ENCODE results near the gene CLCNKA. TPM values are rescaled to one million over a fixed set of nuclear protein-coding genes. Genes with fewer than 3 reads are reported as not detected.
"Not testable (repeated sequence)": the region's sequence is repeated elsewhere in the genome, so short reads cannot be mapped to it uniquely, and the experiment has no call there.

The CLCNKA gene
- total and polyA plus RNA-seq, 7 experiments from 2014 or later = not detected

DNA sequence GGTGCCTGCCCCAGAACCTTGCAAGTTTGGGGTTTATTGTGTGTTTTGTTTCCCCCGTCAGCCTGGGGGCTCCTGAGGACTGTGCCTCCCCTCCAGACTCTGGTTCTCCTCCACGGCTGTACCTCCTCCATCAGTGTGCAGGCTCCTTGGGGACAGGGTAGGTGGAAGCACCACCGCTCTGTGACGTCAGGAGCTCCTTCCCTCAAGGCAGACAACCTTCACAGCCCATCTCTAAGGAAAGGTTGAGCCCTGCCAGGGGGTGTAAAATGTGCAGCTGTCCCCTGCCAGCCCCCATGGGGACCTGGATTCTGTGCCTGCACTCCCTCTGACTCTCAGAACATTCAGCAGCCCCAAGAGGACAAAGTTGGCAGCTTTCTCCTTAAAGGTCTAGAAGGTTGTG lies 3.5 kb upstream of the CLCNKA start:
- H3K27ac Mint-ChIP-seq = no peak overlapping the region
- H3K4me1 ChIP-seq (ENCODE audit: control insufficient read depth in 2 of 2, insufficient read depth in 2 of 2, low read length in 2 of 2) = no peaks in the 10 kb centered on the region
- no peak overlapping the region for H3K4me3 ChIP-seq (ENCODE audit: low read length)
- POLR2A ChIA-PET = no interaction called here
- CTCF ChIA-PET = interaction anchor here (0.6 kb wide), 1 partner anchor 406 kb away, joined by 3 read pairs; no protein-coding TSS in a partner anchor
- no peaks in the 10 kb centered on the region for H3K9me3 ChIP-seq (ENCODE audit: control insufficient read depth in 2 of 3, low read length in 3 of 3)
- DNase-seq (no peak), ATAC-seq (no peak)
- no peaks in the 10 kb centered on the region for H3K36me3 ChIP-seq (ENCODE audit: control insufficient read depth in 2 of 3, insufficient read depth in 3 of 3, low read length in 3 of 3)
- peaks cover 0 to 2% (median 0%) of the 10 kb centered on the region in 7 donors for H3K4me1 Mint-ChIP-seq
- intact Hi-C loops (cut with micrococcal nuclease) = no loop called here
- peaks cover 0 to 2% (median 0%) of the 10 kb centered on the region in 11 donors for H3K9me3 Mint-ChIP-seq
- H3K36me3 Mint-ChIP-seq = no peaks in the 10 kb centered on the region
- H3K27ac ChIP-seq (ENCODE audit: low read depth, low read length) = no peak overlapping the region
- no peaks in the 10 kb centered on the region for H3K27me3 ChIP-seq (ENCODE audit: control insufficient read depth in 2 of 2, insufficient read depth in 2 of 2, low read length in 2 of 2)
- no peak overlapping the region for H3K4me3 Mint-ChIP-seq
- peaks cover 0 to 7% (median 0%) of the 10 kb centered on the region in 5 donors for H3K27me3 Mint-ChIP-seq

DNA sequence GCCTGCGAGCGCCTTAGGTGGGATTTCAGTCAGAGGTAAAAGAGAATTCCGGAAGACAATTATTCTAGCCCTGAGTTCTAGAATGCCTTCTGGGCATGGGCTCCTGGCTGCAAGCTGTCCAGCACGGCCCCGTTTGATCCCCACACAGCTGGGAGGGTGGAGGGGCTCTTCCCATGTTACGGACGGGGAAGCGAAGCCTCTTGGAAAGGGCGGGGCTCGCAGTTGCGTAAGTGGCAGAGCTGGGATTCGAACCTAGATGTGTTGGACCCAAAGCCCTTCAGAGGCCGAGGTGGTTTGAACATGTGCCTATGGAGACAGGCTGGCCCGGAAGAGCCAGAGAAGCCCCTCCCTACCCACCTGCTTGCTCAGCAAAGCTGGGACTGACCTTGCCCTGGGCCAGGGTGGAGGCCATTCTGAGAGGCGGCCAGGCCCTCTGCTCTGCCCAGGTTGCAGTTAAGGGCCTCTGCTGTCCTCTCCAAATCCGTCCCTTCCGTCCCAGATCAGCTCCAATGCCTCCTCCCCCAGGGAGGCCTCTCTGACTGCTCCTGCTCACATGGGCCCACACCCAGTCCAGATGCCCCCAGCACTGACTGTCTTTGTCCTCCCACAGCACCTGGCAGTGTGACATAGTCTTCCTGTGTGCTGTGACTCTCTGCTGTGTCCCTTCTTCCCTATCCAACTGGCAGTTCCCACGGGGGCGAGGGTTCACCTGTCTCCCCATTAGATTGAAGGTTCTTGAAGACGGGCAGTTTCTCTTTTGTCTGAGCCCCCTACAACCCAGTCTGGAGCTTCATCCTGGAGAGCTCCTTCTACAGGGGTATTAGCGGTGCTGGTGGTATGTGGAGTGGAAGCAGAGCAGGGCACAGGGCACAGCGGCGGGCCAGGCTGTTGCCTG lies 2.8 kb upstream of the CLCNKA start:
- H3K36me3 ChIP-seq (ENCODE audit: control insufficient read depth in 2 of 3, insufficient read depth in 3 of 3, low read length in 3 of 3) = no peaks in the 10 kb centered on the region
- H3K27ac ChIP-seq (ENCODE audit: low read depth, low read length) = no peak overlapping the region
- H3K4me3 ChIP-seq (ENCODE audit: low read length) = no peak overlapping the region
- CTCF ChIA-PET = interaction anchor here (0.6 kb wide), 1 partner anchor 405 kb away, joined by 3 read pairs; no protein-coding TSS in a partner anchor
- Mint-ChIP-seq H3K4me3 (no peak overlapping the region), H3K27ac (peak overlapping the region in 1 of 9 donors; percentile 16), H3K27me3 (peaks cover 0 to 2% (median 0%) of the 10 kb centered on the region in 5 donors), H3K4me1 (no peaks in the 10 kb centered on the region), H3K9me3 (peaks cover 0 to 2% (median 0%) of the 10 kb centered on the region in 11 donors), H3K36me3 (no peaks in the 10 kb centered on the region)
- POLR2A ChIA-PET = interaction anchor here (0.6 kb wide), 1 partner anchor 334 kb away, joined by 3 read pairs; no protein-coding TSS in a partner anchor
- intact Hi-C loops (cut with micrococcal nuclease) = no loop called here
- H3K4me1 ChIP-seq (ENCODE audit: control insufficient read depth in 2 of 2, insufficient read depth in 2 of 2, low read length in 2 of 2) = no peaks in the 10 kb centered on the region
- DNase-seq = no peak
- ATAC-seq = no peak
- no peaks in the 10 kb centered on the region for H3K27me3 ChIP-seq (ENCODE audit: control insufficient read depth in 2 of 2, insufficient read depth in 2 of 2, low read length in 2 of 2)
- no peaks in the 10 kb centered on the region for H3K9me3 ChIP-seq (ENCODE audit: control insufficient read depth in 2 of 3, low read length in 3 of 3)

DNA sequence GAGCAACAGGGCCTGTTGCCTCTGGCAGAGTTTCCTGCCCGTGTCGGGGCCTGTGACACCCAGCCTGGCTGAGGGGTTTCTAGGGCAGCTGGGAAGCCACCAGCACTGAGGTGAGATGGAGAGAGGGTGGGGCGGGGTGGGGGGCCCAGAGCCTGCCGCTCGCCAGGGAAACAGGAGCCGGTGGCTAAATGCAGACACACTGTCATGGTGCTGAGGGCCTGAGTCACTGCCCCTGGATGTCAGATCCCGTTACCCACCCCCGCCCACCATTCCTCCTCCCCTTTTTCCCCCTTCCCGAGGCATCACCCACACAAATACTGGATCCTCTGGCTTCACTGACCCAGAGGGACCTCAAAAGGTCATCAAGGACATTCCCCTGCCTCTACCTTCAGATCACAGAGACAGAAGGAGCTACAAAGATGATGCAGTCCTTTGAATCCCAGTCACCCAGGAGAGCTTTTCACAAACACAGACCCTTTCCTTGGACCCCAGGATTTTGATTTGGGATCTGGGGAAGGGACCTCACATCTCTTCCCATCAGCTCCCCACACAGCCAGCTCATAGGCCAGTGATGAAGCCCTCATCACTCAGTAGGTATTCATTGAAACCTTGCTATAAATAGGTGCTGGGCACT lies 2.1 kb upstream of the CLCNKA start:
- no peak overlapping the region for H3K4me3 ChIP-seq (ENCODE audit: low read length)
- no peaks in the 10 kb centered on the region for H3K36me3 ChIP-seq (ENCODE audit: control insufficient read depth in 2 of 3, insufficient read depth in 3 of 3, low read length in 3 of 3)
- no peaks in the 10 kb centered on the region for H3K27me3 Mint-ChIP-seq
- H3K9me3 ChIP-seq (ENCODE audit: control insufficient read depth in 2 of 3, low read length in 3 of 3) = no peaks in the 10 kb centered on the region
- H3K27me3 ChIP-seq (ENCODE audit: control insufficient read depth in 2 of 2, insufficient read depth in 2 of 2, low read length in 2 of 2) = no peaks in the 10 kb centered on the region
- H3K4me1 Mint-ChIP-seq = no peaks in the 10 kb centered on the region
- H3K4me1 ChIP-seq (ENCODE audit: control insufficient read depth in 2 of 2, insufficient read depth in 2 of 2, low read length in 2 of 2) = no peaks in the 10 kb centered on the region
- DNase-seq = no peak
- ATAC-seq = no peak
- intact Hi-C loops (cut with micrococcal nuclease) = no loop called here
- POLR2A ChIA-PET = no interaction called here
- no peak overlapping the region for H3K27ac Mint-ChIP-seq
- H3K9me3 Mint-ChIP-seq = peaks cover 0 to 2% (median 0%) of the 10 kb centered on the region in 11 donors
- H3K4me3 Mint-ChIP-seq = no peak overlapping the region
- no peaks in the 10 kb centered on the region for H3K36me3 Mint-ChIP-seq
- CTCF ChIA-PET = no interaction called here
- no peak overlapping the region for H3K27ac ChIP-seq (ENCODE audit: low read depth, low read length)

GRCh38 chr1:16020325-16020724 lies 1.5 kb upstream of the CLCNKA start:
- Mint-ChIP-seq H3K27ac (no peak overlapping the region), H3K9me3 (no peaks in the 10 kb centered on the region), H3K4me3 (no peak overlapping the region), H3K4me1 (no peaks in the 10 kb centered on the region), H3K36me3 (no peaks in the 10 kb centered on the region), H3K27me3 (peaks cover 0 to 2% (median 0%) of the 10 kb centered on the region in 5 donors)
- Histone ChIP-seq H3K27ac (ENCODE audit: low read depth, low read length) (no peak overlapping the region), H3K4me3 (ENCODE audit: low read length) (no peak overlapping the region), H3K9me3 (ENCODE audit: control insufficient read depth in 2 of 3, low read length in 3 of 3) (no peaks in the 10 kb centered on the region), H3K36me3 (ENCODE audit: control insufficient read depth in 2 of 3, insufficient read depth in 3 of 3, low read length in 3 of 3) (no peaks in the 10 kb centered on the region), H3K4me1 (ENCODE audit: control insufficient read depth in 2 of 2, insufficient read depth in 2 of 2, low read length in 2 of 2) (no peaks in the 10 kb centered on the region), H3K27me3 (ENCODE audit: control insufficient read depth in 2 of 2, insufficient read depth in 2 of 2, low read length in 2 of 2) (no peaks in the 10 kb centered on the region)
- no peak for ATAC-seq
- ChIA-PET CTCF (no interaction called here), POLR2A (no interaction called here)
- no peak for DNase-seq
- intact Hi-C loops (cut with micrococcal nuclease) = no loop called here

- H3K27me3 ChIP-seq (ENCODE audit: control insufficient read depth in 2 of 2, insufficient read depth in 2 of 2, low read length in 2 of 2); H3K4me1 Mint-ChIP-seq; H3K9me3 ChIP-seq (ENCODE audit: control insufficient read depth in 2 of 3, low read length in 3 of 3); intact Hi-C loops (cut with micrococcal nuclease); H3K27ac Mint-ChIP-seq; H3K9me3 Mint-ChIP-seq; DNase-seq; H3K4me3 ChIP-seq (ENCODE audit: low read length); H3K27ac ChIP-seq (ENCODE audit: low read depth, low read length); POLR2A ChIA-PET; H3K36me3 ChIP-seq (ENCODE audit: control insufficient read depth in 2 of 3, insufficient read depth in 3 of 3, low read length in 3 of 3); H3K4me1 ChIP-seq (ENCODE audit: control insufficient read depth in 2 of 2, insufficient read depth in 2 of 2, low read length in 2 of 2); H3K36me3 Mint-ChIP-seq; H3K27me3 Mint-ChIP-seq; ATAC-seq; H3K4me3 Mint-ChIP-seq; CTCF ChIA-PET: not testable (repeated sequence)
These were observed 958 bp upstream of the CLCNKA start for GRCh38 chr1:16020878-16021277.

GRCh38 chr1:16022393-16022792 lies 557 bp downstream of the CLCNKA start:
- ATAC-seq = no peak
- H3K36me3 ChIP-seq (ENCODE audit: control insufficient read depth in 2 of 3, insufficient read depth in 3 of 3, low read length in 3 of 3) = no peaks in the 10 kb centered on the region
- no peak overlapping the region for H3K4me3 Mint-ChIP-seq
- ChIA-PET POLR2A (no interaction called here), CTCF (no interaction called here)
- H3K9me3 Mint-ChIP-seq = no peaks in the 10 kb centered on the region
- H3K4me1 Mint-ChIP-seq = peaks cover 0 to 6% (median 0%) of the 10 kb centered on the region in 7 donors
- no peaks in the 10 kb centered on the region for H3K36me3 Mint-ChIP-seq
- no peak for DNase-seq
- no peak overlapping the region for H3K4me3 ChIP-seq (ENCODE audit: low read length)
- no peak overlapping the region for H3K27ac ChIP-seq (ENCODE audit: low read depth, low read length)
- H3K4me1 ChIP-seq (ENCODE audit: control insufficient read depth in 2 of 2, insufficient read depth in 2 of 2, low read length in 2 of 2) = no peaks in the 10 kb centered on the region
- no peak overlapping the region for H3K27ac Mint-ChIP-seq
- no peaks in the 10 kb centered on the region for H3K9me3 ChIP-seq (ENCODE audit: control insufficient read depth in 2 of 3, low read length in 3 of 3)
- intact Hi-C loops (cut with micrococcal nuclease) = no loop called here
- no peaks in the 10 kb centered on the region for H3K27me3 ChIP-seq (ENCODE audit: control insufficient read depth in 2 of 2, insufficient read depth in 2 of 2, low read length in 2 of 2)
- peaks cover 0 to 5% (median 0%) of the 10 kb centered on the region in 5 donors for H3K27me3 Mint-ChIP-seq
